ENCODE measurements around the gene NOS3.
A peak's percentile ranks its signal among the peaks of the same experiment; 100 is the strongest.

The NOS3 gene

DNA sequence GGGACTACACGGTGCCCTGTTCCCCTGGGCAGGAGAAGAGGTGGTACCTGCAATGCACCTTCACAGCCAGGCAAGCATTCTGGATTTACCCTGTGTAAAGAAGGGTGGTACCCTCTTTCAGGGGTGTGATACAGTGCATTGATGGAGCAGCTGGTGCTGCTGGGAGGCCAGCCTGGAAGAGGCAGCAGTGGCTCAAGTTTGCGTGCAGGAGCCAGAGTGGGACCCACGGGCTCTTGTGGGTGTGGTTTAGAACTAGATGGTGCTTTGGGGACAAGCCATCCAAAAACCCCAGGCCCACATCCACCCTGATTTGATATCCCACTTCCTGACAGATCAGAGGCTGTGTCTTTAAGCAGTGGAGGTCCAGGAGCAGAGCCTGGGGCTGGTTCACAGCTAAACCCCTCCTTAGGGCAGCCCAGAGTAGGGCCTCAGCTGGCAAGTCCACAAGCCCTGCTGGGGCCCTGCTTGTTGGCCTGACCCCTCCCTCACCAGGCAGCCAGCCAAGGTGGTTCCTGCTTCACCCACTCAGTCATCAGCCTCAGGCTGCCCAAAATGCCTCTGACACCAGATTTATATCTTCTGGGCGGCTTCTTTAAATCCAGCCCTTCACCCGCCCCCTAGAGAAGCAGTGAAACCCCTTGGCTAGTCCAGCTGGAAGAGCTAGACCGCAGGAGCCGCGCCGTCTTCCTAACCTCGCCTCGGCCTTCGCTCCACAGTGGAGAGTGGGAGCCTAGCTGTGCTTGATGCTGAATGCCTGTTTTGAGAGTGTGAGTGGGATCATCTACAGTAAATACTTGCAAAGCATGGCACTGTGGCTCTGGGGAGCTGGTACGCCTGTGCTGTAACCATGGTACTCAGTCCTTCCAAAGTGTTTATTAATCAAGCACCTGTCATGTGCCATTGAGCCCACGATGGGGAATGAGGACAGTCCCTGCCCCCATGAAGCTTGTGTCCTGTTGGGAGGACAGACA is 56.1 kb downstream of the NOS3 start:
- TF ChIP-seq, protein P1, sequence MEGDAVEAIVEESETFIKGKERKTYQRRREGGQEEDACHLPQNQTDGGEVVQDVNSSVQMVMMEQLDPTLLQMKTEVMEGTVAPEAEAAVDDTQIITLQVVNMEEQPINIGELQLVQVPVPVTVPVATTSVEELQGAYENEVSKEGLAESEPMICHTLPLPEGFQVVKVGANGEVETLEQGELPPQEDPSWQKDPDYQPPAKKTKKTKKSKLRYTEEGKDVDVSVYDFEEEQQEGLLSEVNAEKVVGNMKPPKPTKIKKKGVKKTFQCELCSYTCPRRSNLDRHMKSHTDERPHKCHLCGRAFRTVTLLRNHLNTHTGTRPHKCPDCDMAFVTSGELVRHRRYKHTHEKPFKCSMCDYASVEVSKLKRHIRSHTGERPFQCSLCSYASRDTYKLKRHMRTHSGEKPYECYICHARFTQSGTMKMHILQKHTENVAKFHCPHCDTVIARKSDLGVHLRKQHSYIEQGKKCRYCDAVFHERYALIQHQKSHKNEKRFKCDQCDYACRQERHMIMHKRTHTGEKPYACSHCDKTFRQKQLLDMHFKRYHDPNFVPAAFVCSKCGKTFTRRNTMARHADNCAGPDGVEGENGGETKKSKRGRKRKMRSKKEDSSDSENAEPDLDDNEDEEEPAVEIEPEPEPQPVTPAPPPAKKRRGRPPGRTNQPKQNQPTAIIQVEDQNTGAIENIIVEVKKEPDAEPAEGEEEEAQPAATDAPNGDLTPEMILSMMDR (conservative IDR thresholded peaks at IDR 0.05; ENCODE audit: control insufficient read depth, insufficient read depth, low read depth, low read length) = no peak
- no peak overlapping the region for H3K4me3 ChIP-seq (ENCODE audit: control insufficient read depth, low read depth, low read length)
- peak; percentile 74 for DNase-seq (ENCODE audit: low read depth)

DNA sequence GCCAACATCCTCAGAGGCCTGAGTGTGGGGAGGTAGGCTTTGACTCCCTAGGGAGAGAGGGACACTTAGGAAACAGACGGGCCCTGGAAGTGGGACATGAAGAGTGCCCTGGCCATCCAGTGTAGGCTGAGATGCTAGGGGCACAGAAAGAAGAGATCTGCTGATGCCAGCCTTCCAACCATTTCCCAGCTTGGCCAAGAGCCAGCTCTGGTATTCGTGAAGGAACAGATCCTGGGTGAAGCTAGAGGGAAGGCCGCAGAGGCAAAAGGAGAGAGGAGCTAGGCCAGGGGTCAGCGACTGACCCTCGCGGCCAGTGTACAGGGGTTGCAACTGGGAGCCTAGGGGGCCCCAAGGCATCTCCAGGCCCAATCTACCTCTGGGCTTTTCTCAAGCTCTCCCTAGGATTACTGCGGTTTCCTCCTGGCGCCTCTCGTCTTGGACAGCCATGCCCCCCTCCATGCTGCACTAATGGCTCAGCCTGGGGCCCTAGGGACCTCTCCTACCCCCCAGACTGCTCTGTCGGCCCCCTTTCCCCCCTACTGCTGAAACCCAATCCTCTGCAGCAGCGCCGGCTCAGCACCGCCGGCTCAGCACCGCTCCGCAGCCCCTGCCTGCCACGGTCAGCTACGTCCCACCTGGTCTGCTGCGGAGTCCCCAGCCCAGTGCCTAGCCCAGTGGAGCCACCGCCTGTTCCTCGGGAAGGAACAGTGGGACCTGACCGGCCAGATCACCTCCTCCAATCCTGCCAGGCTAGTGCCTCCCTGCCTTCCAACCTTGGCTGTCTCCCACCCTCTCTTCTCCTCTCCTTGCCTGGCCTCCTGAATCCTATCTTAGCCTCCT is 57.4 kb downstream of the NOS3 start, which contains the start of gene ASIC3:
TSS of gene ASIC3 (plus strand) at position 556 of the 840 bp plus-strand sequence. CDS start 355 bp downstream, outside the sequence.
- DNase-seq (ENCODE audit: low read depth) = no peak
- TF ChIP-seq, protein P1 (conservative IDR thresholded peaks at IDR 0.05; ENCODE audit: control insufficient read depth, insufficient read depth, low read depth, low read length) = no peak
- no peak within 1 kb of the TSS for H3K4me3 ChIP-seq (ENCODE audit: control insufficient read depth, low read depth, low read length)

DNA sequence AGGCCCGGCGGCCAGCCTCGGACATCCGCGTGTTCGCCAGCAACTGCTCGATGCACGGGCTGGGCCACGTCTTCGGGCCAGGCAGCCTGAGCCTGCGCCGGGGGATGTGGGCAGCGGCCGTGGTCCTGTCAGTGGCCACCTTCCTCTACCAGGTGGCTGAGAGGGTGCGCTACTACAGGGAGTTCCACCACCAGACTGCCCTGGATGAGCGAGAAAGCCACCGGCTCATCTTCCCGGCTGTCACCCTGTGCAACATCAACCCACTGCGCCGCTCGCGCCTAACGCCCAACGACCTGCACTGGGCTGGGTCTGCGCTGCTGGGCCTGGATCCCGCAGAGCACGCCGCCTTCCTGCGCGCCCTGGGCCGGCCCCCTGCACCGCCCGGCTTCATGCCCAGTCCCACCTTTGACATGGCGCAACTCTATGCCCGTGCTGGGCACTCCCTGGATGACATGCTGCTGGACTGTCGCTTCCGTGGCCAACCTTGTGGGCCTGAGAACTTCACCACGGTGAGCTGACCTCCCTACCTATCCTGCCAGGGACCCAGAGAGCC is 58.2 kb downstream of the NOS3 start:
- DNase-seq (ENCODE audit: low read depth) = no peak
- TF ChIP-seq, protein P1 (conservative IDR thresholded peaks at IDR 0.05; ENCODE audit: control insufficient read depth, insufficient read depth, low read depth, low read length) = no peak
- H3K4me3 ChIP-seq (ENCODE audit: control insufficient read depth, low read depth, low read length) = no peak overlapping the region

DNA sequence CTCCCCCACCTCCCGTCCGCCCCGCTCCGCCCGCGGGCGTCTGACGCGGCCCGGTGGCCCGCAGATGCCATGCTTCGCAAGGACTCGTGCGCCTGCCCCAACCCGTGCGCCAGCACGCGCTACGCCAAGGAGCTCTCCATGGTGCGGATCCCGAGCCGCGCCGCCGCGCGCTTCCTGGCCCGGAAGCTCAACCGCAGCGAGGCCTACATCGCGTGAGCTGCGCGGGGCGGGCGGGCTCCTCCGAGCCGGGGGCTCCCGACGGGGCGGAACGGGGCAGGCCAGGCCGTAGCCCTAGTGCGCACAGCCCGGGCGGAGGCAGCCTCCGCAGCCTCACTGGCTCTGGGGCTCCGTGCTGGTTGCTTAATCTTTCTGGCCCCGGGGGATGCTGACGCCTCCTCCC is 60.3 kb downstream of the NOS3 start:
- DNase-seq (ENCODE audit: low read depth) = peak; percentile 61
- no peak overlapping the region for H3K4me3 ChIP-seq (ENCODE audit: control insufficient read depth, low read depth, low read length)
- TF ChIP-seq, protein P1 (conservative IDR thresholded peaks at IDR 0.05; ENCODE audit: control insufficient read depth, insufficient read depth, low read depth, low read length) = no peak

DNA sequence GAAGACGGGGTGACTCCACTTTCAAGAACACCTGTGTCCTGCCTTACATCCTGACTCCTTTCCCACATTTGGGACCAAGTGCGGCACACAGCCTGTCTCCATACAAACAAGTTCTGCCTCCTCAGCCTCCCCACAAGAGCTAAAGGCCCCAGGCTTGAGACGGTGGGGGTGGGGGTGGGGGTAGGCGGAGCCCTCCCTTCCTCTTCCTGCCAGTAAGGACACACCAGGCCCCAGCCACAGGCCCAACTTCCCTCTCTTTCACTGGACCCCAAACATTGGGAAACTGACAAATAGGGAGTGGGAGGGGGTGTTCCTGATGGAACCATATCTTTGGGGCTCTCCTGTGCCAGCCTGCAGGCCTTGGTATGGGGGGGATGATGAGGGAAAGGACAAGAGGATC is 62.3 kb downstream of the NOS3 start:
- no peak overlapping the region for H3K4me3 ChIP-seq (ENCODE audit: control insufficient read depth, low read depth, low read length)
- TF ChIP-seq, protein P1 (conservative IDR thresholded peaks at IDR 0.05; ENCODE audit: control insufficient read depth, insufficient read depth, low read depth, low read length) = no peak
- DNase-seq (ENCODE audit: low read depth) = no peak

DNA sequence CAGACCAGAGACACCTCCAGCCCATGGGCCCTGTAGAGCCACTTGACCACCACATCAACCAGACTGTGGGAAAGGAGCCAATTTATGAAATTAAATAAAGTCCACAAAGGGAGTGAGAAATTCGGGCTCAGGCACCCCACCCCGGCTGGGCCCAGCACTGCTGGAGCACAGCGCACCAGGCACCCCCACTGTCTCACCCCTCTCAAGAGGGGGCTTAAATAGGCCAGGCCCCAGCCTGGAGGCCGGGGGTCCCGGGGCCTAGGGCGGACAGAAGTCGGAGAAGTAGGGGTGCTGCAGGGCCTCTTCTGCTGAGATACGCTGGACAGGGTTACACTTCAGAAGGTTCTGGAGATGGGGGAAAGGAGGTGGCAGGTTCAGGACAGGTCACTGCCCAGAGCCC is 62.9 kb downstream of the NOS3 start:
- DNase-seq (ENCODE audit: low read depth) = no peak
- no peak overlapping the region for H3K4me3 ChIP-seq (ENCODE audit: control insufficient read depth, low read depth, low read length)
- TF ChIP-seq, protein P1 (conservative IDR thresholded peaks at IDR 0.05; ENCODE audit: control insufficient read depth, insufficient read depth, low read depth, low read length) = no peak
